Tibial artery (tissue), 4 donors: ENCODE data around the gene APOBEC2.

Experiments
- DNase-seq, 2 donors: peaks; one replicate each; pipeline ENCODE4 v3.0.0-alpha.2; 2019
- H3K27ac ChIP-seq, 2 donors: fragments of 200-600 bp; sonication (generic) in 1 of 2; 1 replicate in 1 of 2; 2 replicates in 1 of 2; pipeline ENCODE4 v1.5.1; 2018 to 2019; ENCODE audit warnings: mild to moderate bottlenecking in 1 of 2
- H3K27me3 ChIP-seq, 2 donors: fragments of 200-600 bp; sonication (generic) in 1 of 2; one replicate each; pipeline versions ENCODE4 v1.5.1 to v1.6.0; 2016 to 2019
- H3K36me3 ChIP-seq, 3 donors: fragments of 200-600 bp; sonication (generic) in 2 of 3; one replicate each; pipeline ENCODE4 v1.5.1; 2016 to 2019; ENCODE audit warnings: mild to moderate bottlenecking in 2 of 3
- H3K4me1 ChIP-seq, 4 donors: fragments of 200-600 bp; sonication (generic) in 2 of 4; 1 replicate in 3 of 4; 2 replicates in 1 of 4; pipeline ENCODE4 v1.5.1; 2016 to 2019
- H3K4me3 ChIP-seq, 2 donors: fragments of 200-600 bp; sonication (generic) in 1 of 2; 1 replicate in 1 of 2; 2 replicates in 1 of 2; pipeline ENCODE4 v1.5.1; 2018 to 2019; ENCODE audit warnings: mild to moderate bottlenecking in 2 of 2
- H3K9me3 ChIP-seq, 3 donors: fragments of 200-600 bp; sonication (generic) in 1 of 3; one replicate each; pipeline ENCODE4 v1.5.1; 2016 to 2019
- intact Hi-C: fragments of 100-400 bp; cut with DNase I; formaldehyde crosslinking; loops from one replicate; pipeline ENCODE4 v1.15.0; 2023; ENCODE audit warnings: low total_unique reads
- TF ChIP-seq, protein P1 (sequence below), 2 experiments: fragments of 200-600 bp in 1 of 2; fragments of 450-650 bp in 1 of 2; IDR thresholded peaks; one replicate each; pipeline ENCODE4 v1.5.1; 2017 to 2019; ENCODE audit warnings: antibody characterized with exemption in 2 of 2, mild to moderate bottlenecking in 1 of 2, moderate library complexity in 1 of 2

Gene APOBEC2

DNA sequence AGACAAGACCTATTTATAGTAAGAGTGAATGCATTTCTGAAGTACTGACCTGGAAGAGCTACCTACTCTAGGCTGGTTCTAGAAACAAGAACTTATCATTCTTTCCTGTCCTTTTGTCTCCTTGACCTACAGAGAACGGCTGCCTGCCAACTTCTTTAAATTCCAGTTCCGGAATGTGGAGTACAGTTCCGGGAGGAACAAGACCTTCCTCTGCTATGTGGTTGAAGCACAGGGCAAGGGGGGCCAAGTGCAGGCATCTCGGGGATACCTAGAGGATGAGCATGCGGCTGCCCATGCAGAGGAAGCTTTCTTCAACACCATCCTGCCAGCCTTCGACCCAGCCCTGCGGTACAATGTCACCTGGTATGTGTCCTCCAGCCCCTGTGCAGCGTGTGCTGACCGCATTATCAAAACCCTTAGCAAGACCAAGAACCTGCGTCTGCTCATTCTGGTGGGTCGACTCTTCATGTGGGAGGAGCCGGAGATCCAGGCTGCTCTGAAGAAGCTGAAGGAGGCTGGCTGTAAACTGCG, 8.3 kb downstream of the APOBEC2 start:
- H3K27me3 ChIP-seq = no peaks in the 10 kb centered on the region
- no peak overlapping the region for H3K27ac ChIP-seq
- no peak overlapping the region for H3K4me3 ChIP-seq
- peaks cover 20 to 45% (median 39%) of the 10 kb centered on the region in 3 donors for H3K36me3 ChIP-seq
- H3K9me3 ChIP-seq = no peaks in the 10 kb centered on the region
- DNase-seq = no peak
- H3K4me1 ChIP-seq = peaks cover 0 to 6% (median 0%) of the 10 kb centered on the region in 4 donors
- intact Hi-C loops = loop anchor here (10.0 kb wide), 1 partner anchor 56 kb away; no protein-coding TSS in a partner anchor
- TF ChIP-seq, protein P1, sequence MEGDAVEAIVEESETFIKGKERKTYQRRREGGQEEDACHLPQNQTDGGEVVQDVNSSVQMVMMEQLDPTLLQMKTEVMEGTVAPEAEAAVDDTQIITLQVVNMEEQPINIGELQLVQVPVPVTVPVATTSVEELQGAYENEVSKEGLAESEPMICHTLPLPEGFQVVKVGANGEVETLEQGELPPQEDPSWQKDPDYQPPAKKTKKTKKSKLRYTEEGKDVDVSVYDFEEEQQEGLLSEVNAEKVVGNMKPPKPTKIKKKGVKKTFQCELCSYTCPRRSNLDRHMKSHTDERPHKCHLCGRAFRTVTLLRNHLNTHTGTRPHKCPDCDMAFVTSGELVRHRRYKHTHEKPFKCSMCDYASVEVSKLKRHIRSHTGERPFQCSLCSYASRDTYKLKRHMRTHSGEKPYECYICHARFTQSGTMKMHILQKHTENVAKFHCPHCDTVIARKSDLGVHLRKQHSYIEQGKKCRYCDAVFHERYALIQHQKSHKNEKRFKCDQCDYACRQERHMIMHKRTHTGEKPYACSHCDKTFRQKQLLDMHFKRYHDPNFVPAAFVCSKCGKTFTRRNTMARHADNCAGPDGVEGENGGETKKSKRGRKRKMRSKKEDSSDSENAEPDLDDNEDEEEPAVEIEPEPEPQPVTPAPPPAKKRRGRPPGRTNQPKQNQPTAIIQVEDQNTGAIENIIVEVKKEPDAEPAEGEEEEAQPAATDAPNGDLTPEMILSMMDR (IDR thresholded peaks at IDR 0.05) = no peak

DNA sequence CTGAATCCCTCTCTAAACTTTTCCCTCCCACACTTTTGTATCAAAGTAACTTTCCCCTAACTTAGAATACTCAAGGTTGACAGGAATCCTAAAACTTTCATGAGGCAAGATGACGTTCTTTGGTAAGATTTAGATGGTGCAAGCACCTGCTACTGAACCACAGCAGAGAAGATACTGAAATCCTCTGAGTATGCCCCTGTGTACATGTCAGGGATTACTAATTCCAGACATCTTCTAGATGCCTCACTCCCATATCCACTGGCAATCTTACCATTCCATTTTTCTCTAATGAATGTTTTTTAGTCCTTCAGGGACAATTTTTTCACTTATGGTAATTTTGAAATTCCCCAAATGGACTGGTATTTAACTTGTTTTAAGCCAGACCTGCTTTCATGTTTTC, 9.1 kb downstream of the APOBEC2 start:
- no peak overlapping the region for H3K4me3 ChIP-seq
- intact Hi-C loops = loop anchor here (10.0 kb wide), 1 partner anchor 57 kb away; no protein-coding TSS in a partner anchor
- no peak for DNase-seq
- no peak overlapping the region for H3K27ac ChIP-seq
- H3K4me1 ChIP-seq = peaks cover 0 to 6% (median 0%) of the 10 kb centered on the region in 4 donors
- no peaks in the 10 kb centered on the region for H3K27me3 ChIP-seq
- H3K9me3 ChIP-seq = no peaks in the 10 kb centered on the region
- peaks cover 20 to 45% (median 39%) of the 10 kb centered on the region in 3 donors for H3K36me3 ChIP-seq
- TF ChIP-seq, protein P1 (IDR thresholded peaks at IDR 0.05) = no peak

DNA sequence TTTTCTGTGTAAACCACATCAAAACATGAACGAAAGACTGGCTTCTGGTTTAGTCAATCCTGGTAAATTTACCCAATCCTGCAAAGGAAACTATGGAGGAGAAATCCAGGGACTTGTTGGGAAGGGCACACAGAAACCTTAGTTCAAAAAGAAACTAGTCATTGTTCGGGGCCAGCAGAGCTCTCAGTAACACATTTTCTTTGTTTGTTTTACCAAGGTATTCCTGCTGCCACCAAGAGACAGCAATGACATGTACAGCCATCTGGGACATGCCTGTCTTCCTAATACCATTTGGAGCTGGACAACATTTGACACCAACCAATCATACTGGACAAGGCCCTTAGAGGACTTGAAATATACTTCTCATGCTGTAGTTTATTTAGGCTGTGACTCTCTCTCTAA, 10.9 kb downstream of the APOBEC2 start:
- TF ChIP-seq, protein P1 (IDR thresholded peaks at IDR 0.05) = no peak
- intact Hi-C loops = loop anchor here (10.0 kb wide), 1 partner anchor 59 kb away; no protein-coding TSS in a partner anchor
- Histone ChIP-seq H3K27me3 (no peaks in the 10 kb centered on the region), H3K4me3 (no peak overlapping the region), H3K36me3 (peaks cover 20 to 56% (median 39%) of the 10 kb centered on the region in 3 donors), H3K27ac (no peak overlapping the region), H3K9me3 (no peaks in the 10 kb centered on the region), H3K4me1 (peaks cover 0 to 3% (median 0%) of the 10 kb centered on the region in 4 donors)
- no peak for DNase-seq

DNA sequence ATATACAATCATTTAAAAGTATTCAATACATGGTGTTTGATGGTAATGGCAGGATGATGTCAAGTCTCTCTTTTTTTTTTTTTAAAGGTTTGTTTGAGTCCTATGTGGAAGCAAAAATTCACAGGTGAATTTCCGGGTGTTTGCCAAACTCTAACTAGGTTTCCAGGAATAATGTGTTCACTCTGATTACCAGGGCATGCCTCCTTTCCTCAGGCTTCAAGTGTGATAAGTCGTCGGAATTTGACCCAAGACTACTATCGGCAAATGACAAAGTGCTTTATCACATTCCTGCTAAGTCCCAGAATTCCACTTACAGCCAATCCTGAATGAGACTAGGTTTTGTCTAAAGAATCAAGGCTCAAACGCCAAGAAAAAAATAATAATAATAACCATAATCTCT, 11.8 kb downstream of the APOBEC2 start:
- intact Hi-C loops = loop anchor here (5.0 to 10.0 kb wide), 2 partner anchors 38 to 60 kb away; no protein-coding TSS in a partner anchor
- H3K27ac ChIP-seq = no peak overlapping the region
- H3K36me3 ChIP-seq = peaks cover 20 to 66% (median 39%) of the 10 kb centered on the region in 3 donors

DNA sequence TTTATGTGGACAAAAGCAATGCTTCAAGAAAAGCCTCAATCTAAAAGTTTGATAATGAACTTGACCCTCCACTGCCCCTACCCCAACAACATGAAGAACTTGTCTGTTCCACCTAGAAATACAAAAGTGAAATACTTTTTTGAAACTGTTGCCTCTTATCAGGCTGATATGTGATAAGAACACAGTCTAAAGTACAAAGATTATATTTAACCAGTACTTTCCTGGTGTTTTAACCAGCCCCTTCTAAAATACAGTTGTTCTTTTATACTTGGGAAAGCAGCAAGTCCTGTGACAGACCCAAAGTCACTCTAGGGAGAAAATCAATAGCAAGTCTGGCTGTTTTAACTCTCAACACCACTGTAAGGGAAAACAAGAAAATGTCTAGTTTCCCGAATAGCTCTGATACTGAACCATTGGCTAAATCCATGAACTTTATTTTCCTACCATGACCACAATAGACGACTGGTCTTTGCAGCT, 12.6 kb downstream of the APOBEC2 start:
- Histone ChIP-seq H3K27ac (no peak overlapping the region), H3K4me1 (peaks cover 0 to 4% (median 2%) of the 10 kb centered on the region in 4 donors), H3K36me3 (peaks cover 20 to 66% (median 37%) of the 10 kb centered on the region in 3 donors), H3K4me3 (no peak overlapping the region), H3K27me3 (no peaks in the 10 kb centered on the region), H3K9me3 (no peaks in the 10 kb centered on the region)
- TF ChIP-seq, protein P1 (IDR thresholded peaks at IDR 0.05) = no peak
- DNase-seq = no peak
- intact Hi-C loops = loop anchor here (5.0 to 10.0 kb wide), 2 partner anchors 38 to 61 kb away; no protein-coding TSS in a partner anchor

More for the DNA sequence above, 11.8 kb downstream of the APOBEC2 start:
- H3K4me1 ChIP-seq = peaks cover 0 to 1% (median 0%) of the 10 kb centered on the region in 4 donors
- no peak for DNase-seq
- H3K9me3 ChIP-seq = no peaks in the 10 kb centered on the region
- H3K27me3 ChIP-seq = no peaks in the 10 kb centered on the region
- TF ChIP-seq, protein P1 (IDR thresholded peaks at IDR 0.05) = no peak
- H3K4me3 ChIP-seq = no peak overlapping the region
